T-helper 17 cell (primary cell): Measurements from ENCODE around the gene CCL22. TPM values are rescaled to one million over a fixed set of nuclear protein-coding genes. Genes with fewer than 3 reads are reported as not detected.
A peak's percentile ranks its signal among the peaks of the same experiment; 100 is the strongest.
"Not testable (repeated sequence)": the region's sequence is repeated elsewhere in the genome, so short reads cannot be mapped to it uniquely, and the experiment has no call there.

Experiments
- ATAC-seq: fragments of 150-1000 bp; cut with Tn5 transposase; 2 replicates; pipeline ENCODE4 v1.10.0; 2021; ENCODE audit warnings: mild to moderate bottlenecking, moderate library complexity
- DNase-seq, 3 donors: peaks; one replicate each; pipeline versions ENCODE4 v3.0.0 to v3.0.0-alpha.2; 2020 to 2021
- H3K9me3 ChIP-seq: one replicate; pipeline ENCODE4 v1.7.0; 2013; ENCODE audit warnings: low read length, mild to moderate bottlenecking; ENCODE audit not compliant: control insufficient read depth, poor library complexity, severe bottlenecking
- H3K27ac Mint-ChIP-seq: one replicate; pipeline ENCODE4 v1.8.0; 2022; ENCODE audit warnings: mild to moderate bottlenecking, moderate library complexity, mixed read lengths
- H3K27me3 Mint-ChIP-seq: one replicate; pipeline ENCODE4 v1.8.0; 2022; ENCODE audit warnings: mixed read lengths
- H3K36me3 Mint-ChIP-seq: one replicate; pipeline ENCODE4 v1.8.0; 2022; ENCODE audit warnings: low read depth, mixed read lengths
- H3K4me1 Mint-ChIP-seq: one replicate; pipeline ENCODE4 v1.8.0; 2022; ENCODE audit warnings: mild to moderate bottlenecking, mixed read lengths
- H3K4me3 Mint-ChIP-seq: one replicate; pipeline ENCODE4 v1.8.0; 2022; ENCODE audit warnings: mild to moderate bottlenecking, moderate library complexity, mixed read lengths
- total RNA-seq, 4 donors: library from RNA in 2 of 4; stranded (reverse) in 2 of 4; gene quantifications; one replicate each; pipeline ENCODE4 v1.2.3 and lab custom pipeline; 2022 to 2026

CCL22 gene
- total RNA-seq, 2 donors from 2014 or later, result not detected

DNA sequence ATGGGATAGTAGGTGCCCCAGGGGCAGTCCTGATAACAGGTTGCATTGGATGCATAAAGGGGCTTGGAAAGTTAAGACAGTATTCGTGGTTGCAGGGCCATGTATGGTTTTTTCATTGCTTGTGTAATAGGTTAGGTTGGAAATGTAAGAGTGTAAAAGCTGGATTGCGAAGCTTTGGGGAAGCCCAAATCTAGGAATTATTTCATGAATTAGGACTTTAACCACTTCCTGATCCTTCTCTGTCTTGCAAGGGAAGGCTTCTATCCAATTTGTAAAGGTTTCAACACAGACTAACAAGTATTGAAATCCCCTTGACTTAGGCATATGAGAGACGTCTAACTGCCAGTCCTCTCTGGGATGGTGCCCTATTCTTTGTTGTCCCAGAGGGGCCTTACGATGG, 38.2 kb downstream of the CCL22 start:
- H3K4me1 Mint-ChIP-seq, result no peaks in the 10 kb centered on the region
- H3K4me3 Mint-ChIP-seq, result no peak overlapping the region
- ATAC-seq (no peak), DNase-seq (no peak)
- H3K36me3 Mint-ChIP-seq, result no peaks in the 10 kb centered on the region
- peaks cover 16% of the 10 kb centered on the region for H3K27me3 Mint-ChIP-seq
- H3K9me3 ChIP-seq, result no peaks in the 10 kb centered on the region
- no peak overlapping the region for H3K27ac Mint-ChIP-seq

DNA sequence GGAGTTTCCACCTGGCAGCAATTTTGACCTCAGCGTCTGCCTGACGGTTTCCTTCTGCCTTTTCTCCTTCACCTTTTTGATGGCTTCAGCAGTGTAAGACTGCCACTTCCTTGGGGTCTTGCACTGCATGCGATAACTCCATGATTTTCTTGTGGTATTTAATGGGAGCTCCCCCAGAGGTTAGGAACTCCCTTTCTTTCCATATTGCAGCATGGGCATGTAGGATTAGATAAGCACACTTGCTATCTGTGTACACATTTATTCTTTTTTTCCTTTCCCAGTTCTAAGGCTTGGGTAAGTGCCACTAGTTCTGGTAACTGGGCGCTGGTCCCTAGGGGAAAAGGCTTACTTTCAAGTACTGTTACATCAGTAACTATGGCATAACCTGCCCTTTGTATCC, 38.9 kb downstream of the CCL22 start:
- H3K4me1 Mint-ChIP-seq, H3K4me3 Mint-ChIP-seq, H3K9me3 ChIP-seq, ATAC-seq, H3K36me3 Mint-ChIP-seq, DNase-seq, H3K27ac Mint-ChIP-seq: not testable (repeated sequence)
- peaks cover 16% of the 10 kb centered on the region for H3K27me3 Mint-ChIP-seq

DNA sequence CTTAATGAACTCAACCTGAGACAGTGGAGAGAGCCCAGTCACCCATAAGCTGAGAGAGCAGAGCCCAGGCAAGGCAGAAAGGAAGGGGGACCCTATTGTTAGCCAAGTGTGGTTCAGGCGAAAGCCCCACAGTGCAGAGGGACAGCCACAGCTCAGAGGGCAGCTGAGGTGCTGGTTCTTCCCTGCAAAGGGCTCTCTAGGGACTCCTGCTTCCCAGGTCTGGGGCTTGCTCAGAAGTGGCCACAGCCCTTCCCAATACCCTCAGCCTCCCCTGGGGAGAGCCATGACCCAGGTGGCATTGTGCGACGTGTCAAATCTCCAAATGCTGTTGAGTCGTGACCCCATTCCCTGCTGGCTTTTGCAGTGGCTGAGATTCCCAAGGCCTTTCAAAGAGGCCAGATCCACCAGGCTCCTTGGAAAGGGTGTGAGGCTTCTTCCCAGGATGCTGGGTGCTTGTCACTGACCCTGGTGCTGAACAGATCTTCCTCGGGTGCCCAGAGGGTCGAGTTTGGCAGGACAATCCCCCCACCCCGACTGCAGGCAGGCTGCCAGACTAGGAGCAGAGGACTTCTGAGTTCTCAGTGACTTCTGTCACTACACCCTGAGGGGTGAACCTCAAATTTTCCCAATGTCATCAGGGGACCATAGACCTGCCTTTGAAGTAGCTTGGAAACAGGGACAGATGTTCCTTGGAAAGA, 43.5 kb downstream of the CCL22 start:
- H3K36me3 Mint-ChIP-seq, result no peaks in the 10 kb centered on the region
- ATAC-seq, result no peak
- no peak overlapping the region for H3K27ac Mint-ChIP-seq
- peaks cover 2% of the 10 kb centered on the region for H3K4me1 Mint-ChIP-seq
- peaks cover 16% of the 10 kb centered on the region for H3K27me3 Mint-ChIP-seq
- DNase-seq, result no peak
- H3K9me3 ChIP-seq, result no peaks in the 10 kb centered on the region
- no peak overlapping the region for H3K4me3 Mint-ChIP-seq

DNA sequence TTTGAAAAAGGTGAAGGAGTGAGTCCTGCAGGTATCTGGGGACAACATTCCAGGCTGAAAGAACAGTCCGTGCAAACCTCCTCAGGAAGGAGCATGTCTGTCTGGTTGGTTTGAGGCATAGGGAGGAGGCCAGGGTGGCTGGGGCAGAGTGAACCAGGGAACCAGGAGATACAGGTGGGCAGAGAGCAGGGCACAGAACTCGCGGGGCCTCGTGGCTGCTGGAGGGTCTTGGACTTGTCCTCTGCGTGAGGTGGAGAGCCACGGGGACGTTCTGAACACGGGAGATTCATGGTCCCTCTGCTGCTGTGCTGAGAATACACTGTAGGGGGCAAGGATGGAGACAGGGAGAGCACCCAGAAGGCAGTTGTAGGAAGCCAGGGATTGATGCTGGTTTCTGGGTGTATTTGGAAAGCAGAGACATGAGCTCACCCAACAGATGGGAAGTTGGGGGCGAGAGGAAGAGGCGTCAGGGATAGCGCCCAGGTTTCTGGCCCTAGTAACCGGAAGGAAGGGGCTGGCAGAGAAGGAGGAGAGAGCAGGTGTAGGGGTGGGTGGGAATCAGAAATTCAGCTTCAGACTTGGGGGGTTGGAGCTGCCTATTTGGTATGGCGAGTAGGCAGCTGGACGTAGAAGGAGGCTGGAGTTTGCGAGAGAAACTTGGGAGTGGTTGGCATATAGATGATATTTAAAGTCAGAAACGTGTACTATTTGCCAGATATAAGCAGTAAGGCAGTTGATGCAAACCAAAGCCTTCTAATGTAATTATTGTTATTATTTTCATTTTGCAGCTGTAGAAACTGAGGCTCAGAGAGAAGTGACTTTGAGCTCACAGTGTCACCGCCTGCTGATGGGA, 45.6 kb downstream of the CCL22 start, which contains the start of gene CCL17:
Gene CCL17, plus strand, starts transcription at position 803 of the 853 bp plus-strand sequence. CDS start 9,166 bp downstream, outside the sequence.
- Mint-ChIP-seq H3K4me3 (no peak within 1 kb of the TSS), H3K27me3 (peaks cover 9% of the 10 kb centered on the region), H3K27ac (peak within 1 kb of the TSS; percentile 17), H3K36me3 (no peaks in the 10 kb centered on the region), H3K4me1 (peaks cover 2% of the 10 kb centered on the region)
- no peak for ATAC-seq
- DNase-seq, result no peak
- no peaks in the 10 kb centered on the region for H3K9me3 ChIP-seq

DNA sequence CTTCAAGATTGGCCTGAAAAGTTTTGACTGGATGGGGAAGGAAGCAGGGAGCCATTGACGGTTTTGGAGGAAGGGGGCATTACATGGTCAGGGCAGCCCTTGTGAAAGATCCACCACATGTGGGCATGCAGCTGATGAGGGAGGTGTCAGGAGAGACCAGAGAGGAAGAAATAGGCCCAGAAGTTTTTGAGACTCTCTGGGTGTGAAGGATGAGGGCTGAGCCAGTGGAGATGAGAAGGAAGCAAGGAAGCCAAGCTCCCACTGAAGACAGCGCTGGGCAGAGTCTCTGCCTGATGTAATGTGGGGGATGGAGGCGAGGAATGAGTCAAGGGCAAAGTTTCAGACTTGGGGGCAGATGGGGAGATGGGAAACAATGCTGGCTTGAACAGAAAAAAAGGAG, 46.5 kb downstream of the CCL22 start:
- peak overlapping the region; percentile 17 for H3K27ac Mint-ChIP-seq
- no peaks in the 10 kb centered on the region for H3K9me3 ChIP-seq
- ATAC-seq (no peak), DNase-seq (no peak)
- H3K27me3 Mint-ChIP-seq, result peaks cover 14% of the 10 kb centered on the region
- H3K4me1 Mint-ChIP-seq, result peaks cover 2% of the 10 kb centered on the region
- H3K4me3 Mint-ChIP-seq, result no peak overlapping the region
- H3K36me3 Mint-ChIP-seq, result no peaks in the 10 kb centered on the region

DNA sequence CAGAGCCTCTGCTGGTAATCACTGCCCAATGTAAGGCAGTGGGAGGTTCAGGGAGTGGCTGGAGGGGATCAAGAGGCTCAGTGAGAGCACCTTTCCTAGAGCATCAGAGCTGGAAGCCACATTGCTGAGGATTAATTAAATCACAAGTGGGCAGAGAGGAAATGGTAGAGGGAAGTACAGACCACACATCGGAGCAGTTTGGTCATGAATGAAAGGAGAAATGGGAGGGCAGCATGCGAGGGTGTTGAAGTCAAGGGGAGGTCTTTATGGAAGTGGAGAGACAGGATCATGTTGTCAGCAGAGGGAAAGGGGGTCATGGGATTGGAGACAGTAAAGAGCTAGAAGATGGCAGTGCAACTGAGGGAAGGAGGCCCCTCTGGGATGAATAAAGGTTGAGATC, 48.3 kb downstream of the CCL22 start:
- Mint-ChIP-seq H3K27ac (no peak overlapping the region), H3K4me3 (no peak overlapping the region), H3K27me3 (peaks cover 5% of the 10 kb centered on the region), H3K4me1 (peaks cover 2% of the 10 kb centered on the region), H3K36me3 (no peaks in the 10 kb centered on the region)
- ATAC-seq, result no peak
- DNase-seq, result no peak
- no peaks in the 10 kb centered on the region for H3K9me3 ChIP-seq

DNA sequence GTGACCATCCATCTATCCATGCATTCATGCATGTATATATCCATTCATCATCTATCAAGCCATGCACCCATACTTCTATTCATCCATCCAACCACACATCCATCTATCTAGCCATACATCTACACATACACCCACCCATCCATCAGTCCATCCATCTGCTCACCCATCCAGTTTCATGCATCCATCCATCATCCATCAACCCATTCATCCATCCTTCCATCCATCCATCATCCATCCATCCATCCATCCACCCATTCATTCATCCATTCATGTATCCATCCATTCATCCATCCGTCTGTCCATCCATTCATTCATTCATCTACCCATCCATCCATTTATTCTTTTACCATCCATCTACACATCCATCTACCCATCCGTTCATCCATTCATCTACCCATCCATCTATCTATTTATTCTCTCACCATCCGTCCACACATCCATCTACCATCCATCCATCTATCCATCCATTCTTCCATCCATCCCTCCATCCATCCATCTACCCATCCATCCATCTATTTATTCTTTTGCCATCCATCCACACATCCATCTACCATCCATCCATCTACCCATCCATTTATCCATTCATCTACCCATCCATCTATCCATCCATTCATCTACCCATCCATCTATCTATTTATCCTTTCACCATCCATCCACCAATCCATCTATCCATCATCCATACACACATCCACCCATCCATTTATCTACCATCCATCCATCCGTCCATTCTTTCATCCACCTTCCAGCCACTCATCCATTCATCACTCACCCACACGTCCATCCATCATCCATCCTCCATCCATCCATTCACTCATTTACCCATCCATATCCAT, 49.2 kb downstream of the CCL22 start:
- H3K9me3 ChIP-seq, result no peaks in the 10 kb centered on the region
- Mint-ChIP-seq H3K36me3 (no peaks in the 10 kb centered on the region), H3K27ac (no peak overlapping the region), H3K27me3 (peaks cover 5% of the 10 kb centered on the region), H3K4me1 (peaks cover 2% of the 10 kb centered on the region), H3K4me3 (no peak overlapping the region)
- ATAC-seq (no peak), DNase-seq (no peak)

DNA sequence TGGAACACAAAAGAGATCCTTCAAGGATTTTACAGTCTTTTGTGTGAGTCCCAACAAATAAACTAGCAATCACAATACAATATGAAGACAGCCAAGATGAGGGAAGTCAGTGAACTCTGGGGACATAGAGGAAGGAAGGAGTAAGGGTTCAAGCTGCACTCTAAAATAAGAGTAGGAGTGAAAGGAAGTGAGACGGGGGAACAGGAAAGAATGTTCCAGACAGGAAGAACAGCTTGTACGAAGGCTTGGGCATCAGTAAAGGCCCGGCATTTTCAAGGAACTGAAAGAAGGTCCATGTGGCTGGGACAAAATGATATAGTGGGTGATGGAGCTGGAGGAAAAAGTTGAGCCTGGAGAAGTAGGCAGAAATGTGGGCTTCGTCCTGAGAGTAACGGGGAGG, 50.5 kb downstream of the CCL22 start:
- H3K4me3 Mint-ChIP-seq, result no peak overlapping the region
- no peak overlapping the region for H3K27ac Mint-ChIP-seq
- H3K4me1 Mint-ChIP-seq, result peaks cover 2% of the 10 kb centered on the region
- H3K27me3 Mint-ChIP-seq, result peaks cover 11% of the 10 kb centered on the region
- H3K9me3 ChIP-seq, result no peaks in the 10 kb centered on the region
- DNase-seq (no peak), ATAC-seq (no peak)
- H3K36me3 Mint-ChIP-seq, result peaks cover 2% of the 10 kb centered on the region

DNA sequence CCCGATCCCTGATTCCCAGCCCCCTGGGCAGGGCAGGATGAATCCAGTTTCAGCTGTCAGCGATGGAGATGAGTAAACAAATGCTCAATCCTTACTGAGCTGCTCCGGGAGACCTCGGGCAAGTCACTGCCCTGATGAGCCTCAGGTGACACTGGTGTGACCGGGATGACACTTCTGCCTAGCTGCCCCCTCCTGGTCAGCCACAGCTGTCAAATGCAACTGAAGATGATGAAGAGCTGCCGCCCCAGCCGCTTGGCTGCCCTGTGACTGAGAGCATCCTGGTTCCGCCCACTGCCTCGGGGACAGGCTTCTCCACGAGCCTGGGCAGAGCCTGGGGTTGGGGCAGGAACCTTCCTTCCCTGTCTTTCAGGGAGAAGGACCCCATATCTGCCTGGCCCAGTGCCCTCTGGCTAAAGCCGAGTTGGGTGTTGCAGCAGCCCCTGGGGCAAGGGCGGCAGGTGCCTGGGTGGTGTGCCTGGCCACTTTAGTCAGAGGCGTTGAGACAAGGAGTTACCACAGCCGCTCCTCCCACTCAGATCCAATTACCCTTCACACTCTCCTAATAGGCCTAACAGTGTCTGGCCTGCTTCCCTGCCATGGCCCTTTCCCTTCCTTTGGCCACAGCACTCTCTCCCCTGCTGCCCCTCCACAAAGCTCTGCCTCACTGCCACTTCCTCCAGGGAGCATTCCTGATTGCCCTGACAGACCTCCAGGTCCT, 51.4 kb downstream of the CCL22 start:
- H3K4me1 Mint-ChIP-seq, result peaks cover 2% of the 10 kb centered on the region
- H3K36me3 Mint-ChIP-seq, result peaks cover 2% of the 10 kb centered on the region
- no peak for DNase-seq
- H3K9me3 ChIP-seq, result no peaks in the 10 kb centered on the region
- no peak for ATAC-seq
- no peak overlapping the region for H3K4me3 Mint-ChIP-seq
- H3K27me3 Mint-ChIP-seq, result peaks cover 11% of the 10 kb centered on the region
- no peak overlapping the region for H3K27ac Mint-ChIP-seq

DNA sequence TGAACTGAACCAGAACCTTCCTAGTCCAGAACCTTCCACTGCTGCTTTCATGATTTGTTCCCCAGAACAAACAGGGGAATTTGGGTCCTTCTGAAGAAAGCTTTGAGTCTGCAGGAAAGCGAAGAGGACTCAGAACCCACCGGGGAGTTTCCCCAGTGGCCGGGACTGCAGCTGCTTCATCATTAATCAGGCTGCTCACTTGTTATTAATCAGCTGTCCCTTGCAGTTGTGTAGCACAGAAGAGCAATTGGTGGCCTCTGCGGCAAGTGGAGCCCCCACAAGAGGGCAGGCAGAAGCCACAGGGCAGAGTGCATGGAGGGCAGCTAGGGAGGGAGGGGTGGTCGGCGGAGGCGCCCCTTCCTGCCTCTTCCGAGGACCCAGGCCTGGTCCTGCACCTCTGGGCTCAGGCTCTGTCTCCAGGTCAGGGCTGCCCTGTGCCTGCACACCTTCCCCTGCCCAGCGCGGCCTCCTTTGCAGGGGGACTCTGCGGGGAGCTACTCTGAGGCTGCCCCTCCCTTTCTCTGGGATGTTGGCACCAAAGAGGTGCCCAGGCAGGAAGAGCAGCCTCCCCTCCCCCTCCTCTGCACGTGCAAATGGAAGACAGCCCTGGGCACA, 52.9 kb downstream of the CCL22 start:
- DNase-seq (no peak), ATAC-seq (no peak)
- H3K4me3 Mint-ChIP-seq, result no peak overlapping the region
- H3K27ac Mint-ChIP-seq, result no peak overlapping the region
- H3K4me1 Mint-ChIP-seq, result no peaks in the 10 kb centered on the region
- no peaks in the 10 kb centered on the region for H3K9me3 ChIP-seq
- H3K36me3 Mint-ChIP-seq, result peaks cover 2% of the 10 kb centered on the region
- H3K27me3 Mint-ChIP-seq, result peaks cover 11% of the 10 kb centered on the region

DNA sequence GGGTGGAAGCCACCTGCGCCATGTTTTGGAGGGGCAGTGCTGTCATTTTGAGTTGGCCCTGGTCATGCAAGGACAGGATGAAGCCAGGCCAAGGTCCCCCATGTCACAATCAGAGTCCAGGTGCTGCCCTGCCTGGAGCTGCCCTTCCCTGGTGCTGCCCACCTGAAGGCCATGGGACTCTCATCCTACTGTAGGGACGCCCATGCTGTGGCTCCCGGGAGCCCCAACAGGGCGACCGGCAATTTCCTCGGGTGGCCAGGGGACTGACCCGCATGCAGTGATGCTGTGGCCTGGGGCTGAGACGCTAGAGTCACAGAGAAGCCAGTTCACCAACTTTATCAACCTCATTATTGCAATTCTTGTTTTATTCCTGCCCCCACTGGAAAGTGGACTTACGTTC, 54.0 kb downstream of the CCL22 start:
- DNase-seq (no peak), ATAC-seq (no peak)
- no peaks in the 10 kb centered on the region for H3K9me3 ChIP-seq
- Mint-ChIP-seq H3K36me3 (peaks cover 2% of the 10 kb centered on the region), H3K4me1 (peaks cover 5% of the 10 kb centered on the region), H3K4me3 (no peak overlapping the region), H3K27ac (no peak overlapping the region), H3K27me3 (peaks cover 11% of the 10 kb centered on the region)

DNA sequence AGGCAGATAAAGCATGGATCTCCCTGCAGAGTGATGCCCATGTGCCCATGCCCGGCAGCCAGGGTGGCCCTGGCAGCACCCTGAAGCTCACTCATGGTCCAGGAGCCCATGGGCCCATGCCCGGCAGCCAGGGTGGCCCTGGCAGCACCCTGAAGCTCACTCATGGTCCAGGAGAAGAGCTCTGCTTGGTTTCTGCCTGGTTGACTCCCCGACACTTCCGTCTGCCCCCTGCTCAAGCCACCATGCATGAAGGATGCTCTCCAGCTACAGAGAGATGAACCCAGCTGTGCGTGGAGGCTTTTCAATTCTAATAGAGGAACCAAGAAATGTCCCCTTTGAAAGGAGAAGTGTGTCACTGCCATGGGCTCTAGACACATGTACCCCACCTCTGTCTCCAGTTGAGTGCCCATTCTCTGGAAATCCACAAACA, 54.7 kb downstream of the CCL22 start:
- no peak for DNase-seq
- Mint-ChIP-seq H3K4me3 (peak overlapping the region; percentile 5), H3K4me1 (peaks cover 9% of the 10 kb centered on the region), H3K27me3 (peaks cover 11% of the 10 kb centered on the region), H3K36me3 (peaks cover 2% of the 10 kb centered on the region), H3K27ac (no peak overlapping the region)
- ATAC-seq, result peak; percentile 62
- no peaks in the 10 kb centered on the region for H3K9me3 ChIP-seq
